Prostate gland (tissue), 2 donors: ENCODE data around the gene RFXAP. TPM values are rescaled to one million over a fixed set of nuclear protein-coding genes. Genes with fewer than 3 reads are reported as not detected.

Experiments
- DNase-seq: peaks from one replicate; pipeline ENCODE4 v3.0.0-alpha.2; 2019; ENCODE audit warnings: low spot score
- H3K27ac ChIP-seq, 2 donors: fragments of 200-600 bp; sonication (generic); 2 replicates each; pipeline ENCODE4 v1.5.1; 2017 to 2019
- H3K27me3 ChIP-seq: fragments of 200-600 bp; sonication (generic); replicated peaks from 2 replicates; pipeline ENCODE4 v1.5.1; 2019; ENCODE audit not compliant: insufficient read depth
- H3K36me3 ChIP-seq, 2 donors: fragments of 200-600 bp; sonication (generic); 1 replicate in 1 of 2; 2 replicates in 1 of 2; pipeline versions ENCODE4 v1.5.1 to v1.8.1; 2017 to 2019
- H3K4me1 ChIP-seq: fragments of 200-600 bp; sonication (generic); replicated peaks from 2 replicates; pipeline ENCODE4 v1.5.1; 2019
- H3K4me3 ChIP-seq, 2 donors: fragments of 200-600 bp; sonication (generic); 2 replicates each; pipeline ENCODE4 v1.5.1; 2017 to 2019
- H3K9me3 ChIP-seq: fragments of 200-600 bp; sonication (generic); 2 replicates; pipeline ENCODE4 v1.5.1; 2017
- CTCF ChIP-seq, 4 experiments: fragments of 200-600 bp in 2 of 4; fragments of 450-650 bp in 2 of 4; sonication (generic) in 2 of 4; IDR thresholded peaks; 1 replicate in 3 of 4; 2 replicates in 1 of 4; pipeline ENCODE4 v1.5.1; 2016 to 2019; ENCODE audit warnings: antibody characterized with exemption in 4 of 4, mild to moderate bottlenecking in 2 of 4, moderate library complexity in 2 of 4
- POLR2A ChIP-seq: fragments of 450-650 bp; IDR thresholded peaks from one replicate; pipeline ENCODE4 v1.6.1; 2016; ENCODE audit warnings: antibody characterized with exemption, mild to moderate bottlenecking
- POLR2AphosphoS5 ChIP-seq: sonication (generic); formaldehyde crosslinking; IDR thresholded peaks from one replicate; pipeline ENCODE4 v1.6.1; 2017; ENCODE audit warnings: antibody characterized with exemption
- WGBS: methylation state at CpG from one replicate; pipeline ENCODE4 v1.1.5; 2018; 5-methylcytosine and 5-hydroxymethylcytosine counted together
- intact Hi-C: fragments of 100-400 bp; cut with DNase I; formaldehyde crosslinking; loops from one replicate; pipeline ENCODE4 v1.14.2; 2022
- total RNA-seq, 2 donors: library from RNA; depleted of rRNA; stranded (reverse); fragments of >200 nt; gene quantifications; one replicate each; pipeline ENCODE4 v1.1.0, GENCODE V29; 2016

RFXAP gene
- total RNA-seq, 2 donors from 2014 or later, result 4.3 to 4.9 TPM

- TF ChIP-seq POLR2A, result no peak
- TF ChIP-seq CTCF (IDR thresholded peaks at IDR 0.05), result no peak
- no peak for TF ChIP-seq POLR2AphosphoS5
- Histone ChIP-seq H3K4me3 (no peak overlapping the region), H3K27ac (no peak overlapping the region), H3K36me3 (no peaks in the 10 kb centered on the region), H3K9me3 (no peaks in the 10 kb centered on the region), H3K4me1 (no peaks in the 10 kb centered on the region), H3K27me3 (no peaks in the 10 kb centered on the region)
- intact Hi-C loops, result no loop called here
- WGBS, result 72% methylated on average over 3 of the region's 3 CpGs
- no peak for DNase-seq
Measured at GRCh38 chr13:36787181-36787580, 31.8 kb upstream of the RFXAP start.

DNA sequence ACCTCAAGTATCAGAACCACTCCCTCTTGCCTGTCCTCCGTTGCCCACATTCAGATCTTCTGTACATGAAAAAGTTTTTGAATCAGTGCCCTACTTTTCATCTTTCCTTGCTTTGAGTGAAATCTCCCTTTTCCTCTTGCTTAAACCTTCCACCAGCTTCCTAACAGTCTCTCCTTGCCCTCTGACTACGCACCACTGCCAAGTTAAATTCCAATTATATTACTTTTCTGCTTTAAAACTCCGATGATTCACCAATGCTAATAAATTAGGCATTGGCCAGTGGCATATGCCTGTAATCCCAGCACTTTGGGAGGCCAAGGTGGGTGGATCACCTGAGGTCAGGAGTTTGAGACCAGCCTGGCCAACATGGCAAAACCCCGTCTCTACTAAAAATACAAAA is 30.7 kb upstream of the RFXAP start:
- 76% methylated on average over 4 of the region's 4 CpGs for WGBS
- Histone ChIP-seq H3K36me3 (no peaks in the 10 kb centered on the region), H3K27ac (no peak overlapping the region), H3K27me3 (no peaks in the 10 kb centered on the region), H3K4me3 (no peak overlapping the region), H3K9me3 (no peaks in the 10 kb centered on the region), H3K4me1 (no peaks in the 10 kb centered on the region)
- intact Hi-C loops, result no loop called here
- no peak for DNase-seq
- TF ChIP-seq POLR2AphosphoS5 (no peak), POLR2A (no peak), CTCF (IDR thresholded peaks at IDR 0.05) (no peak)

- WGBS, result 80% methylated on average over 3 of the region's 3 CpGs
- intact Hi-C loops, result no loop called here
- Histone ChIP-seq H3K4me1 (no peaks in the 10 kb centered on the region), H3K9me3 (no peaks in the 10 kb centered on the region), H3K4me3 (no peak overlapping the region), H3K36me3 (no peaks in the 10 kb centered on the region), H3K27me3 (no peaks in the 10 kb centered on the region), H3K27ac (no peak overlapping the region)
- TF ChIP-seq POLR2A (no peak), POLR2AphosphoS5 (no peak), CTCF (IDR thresholded peaks at IDR 0.05) (no peak)
- no peak for DNase-seq
Measured at GRCh38 chr13:36789061-36789460, 30.0 kb upstream of the RFXAP start.

- no peak for TF ChIP-seq POLR2AphosphoS5
- no peak for TF ChIP-seq POLR2A
- no peak for TF ChIP-seq CTCF (IDR thresholded peaks at IDR 0.05)
- Histone ChIP-seq H3K4me1 (no peaks in the 10 kb centered on the region), H3K27ac (no peak overlapping the region), H3K27me3 (no peaks in the 10 kb centered on the region), H3K36me3 (no peaks in the 10 kb centered on the region), H3K4me3 (no peak overlapping the region), H3K9me3 (no peaks in the 10 kb centered on the region)
- 95% methylated on average over 4 of the region's 4 CpGs for whole genome bisulfite sequencing
- intact Hi-C loops, result no loop called here
- DNase-seq, result no peak
Measured at GRCh38 chr13:36789730-36790129, 29.3 kb upstream of the RFXAP start.

GRCh38 chr13:36794706-36795105 is 24.3 kb upstream of the RFXAP start:
- Histone ChIP-seq H3K4me3 (no peak overlapping the region), H3K4me1 (no peaks in the 10 kb centered on the region), H3K27ac (no peak overlapping the region), H3K9me3 (no peaks in the 10 kb centered on the region), H3K27me3 (no peaks in the 10 kb centered on the region), H3K36me3 (no peaks in the 10 kb centered on the region)
- TF ChIP-seq POLR2AphosphoS5 (no peak), CTCF (IDR thresholded peaks at IDR 0.05) (no peak), POLR2A (no peak)
- 60% methylated on average over 3 of the region's 3 CpGs for WGBS
- DNase-seq, result no peak
- intact Hi-C loops, result no loop called here
